HepG2 (cell line): Measurements from ENCODE around the gene LCORL.

Experiments
- ARNTL ChIP-seq: sonication (generic); formaldehyde crosslinking; IDR thresholded peaks from 2 replicates; pipeline ENCODE4 v1.4.0; 2020; ENCODE audit warnings: mild to moderate bottlenecking, missing genetic modification reagents
- CTCF ChIP-seq: sonication (generic); formaldehyde crosslinking; IDR thresholded peaks from 2 replicates; pipeline ENCODE4 v1.5.0; 2020; ENCODE audit warnings: mild to moderate bottlenecking, missing genetic modification reagents, moderate library complexity
- HINFP ChIP-seq: sonication (generic); formaldehyde crosslinking; IDR thresholded peaks from 2 replicates; pipeline ENCODE4 v1.4.0; 2020; ENCODE audit warnings: low read depth, mild to moderate bottlenecking, missing genetic modification reagents
- JUND ChIP-seq: sonication (generic); formaldehyde crosslinking; IDR thresholded peaks from 2 replicates; pipeline ENCODE4 v1.8.0; 2022; ENCODE audit warnings: mild to moderate bottlenecking, missing genetic modification reagents
- KDM4B ChIP-seq: sonication (generic); formaldehyde crosslinking; IDR thresholded peaks from 2 replicates; pipeline ENCODE4 v1.4.0; 2020; ENCODE audit warnings: missing genetic modification reagents
- MAZ ChIP-seq, 2 experiments: sonication (generic) in 1 of 2; formaldehyde crosslinking in 1 of 2; IDR thresholded peaks; 2 replicates each; pipeline versions ENCODE4 v1.5.0 to v1.6.1; 2012 to 2020; ENCODE audit warnings: low read depth in 2 of 2, mild to moderate bottlenecking in 2 of 2, borderline replicate concordance in 1 of 2, improper control_type of control experiment in 1 of 2, low read length in 1 of 2, missing genetic modification reagents in 1 of 2, moderate library complexity in 1 of 2
- POLR2A ChIP-seq, 2 experiments: IDR thresholded peaks; 2 replicates each; pipeline ENCODE4 v1.6.1; 2011; ENCODE audit warnings: low read depth in 2 of 2, low read length in 2 of 2, mild to moderate bottlenecking in 1 of 2, moderate library complexity in 1 of 2; ENCODE audit not compliant: insufficient read depth in 1 of 2
- RAD21 ChIP-seq: fragments of 450-650 bp; formaldehyde crosslinking; IDR thresholded peaks from 2 replicates; pipeline ENCODE4 v1.5.0; 2020; ENCODE audit warnings: mild to moderate bottlenecking
- SAP130 ChIP-seq: IDR thresholded peaks from 2 replicates; pipeline ENCODE4 v1.6.1; 2016; ENCODE audit warnings: low read depth
- USF2 ChIP-seq, 2 experiments: sonication (generic) in 1 of 2; formaldehyde crosslinking in 1 of 2; IDR thresholded peaks; 2 replicates each; pipeline versions ENCODE4 v1.5.1 to v1.6.1; 2011 to 2020; ENCODE audit warnings: borderline replicate concordance in 1 of 2, low read depth in 1 of 2, low read length in 1 of 2, mild to moderate bottlenecking in 1 of 2, missing genetic modification reagents in 1 of 2, moderate library complexity in 1 of 2
- ZBTB26 ChIP-seq: IDR thresholded peaks from 2 replicates; pipeline ENCODE4 v1.6.1; 2016; ENCODE audit warnings: missing compliant biosample characterization, missing genetic modification reagents, borderline replicate concordance
- ZBTB33 ChIP-seq: sonication (generic); formaldehyde crosslinking; IDR thresholded peaks from 2 replicates; pipeline ENCODE4 v1.4.0; 2020; ENCODE audit warnings: missing genetic modification reagents
- ZBTB42 ChIP-seq: sonication (generic); formaldehyde crosslinking; IDR thresholded peaks from 2 replicates; pipeline ENCODE4 v1.5.0; 2020; ENCODE audit warnings: mild to moderate bottlenecking, missing genetic modification reagents
- ZNF263 ChIP-seq: sonication (generic); formaldehyde crosslinking; IDR thresholded peaks from 2 replicates; pipeline ENCODE4 v1.4.0; 2020; ENCODE audit warnings: missing genetic modification reagents

GRCh38 chr4:17985832-17986231 lies 35.7 kb downstream of the LCORL start:
- TF ChIP-seq JUND, result no peak
- TF ChIP-seq ZBTB33 (CRISPR knock-in tag), result no peak
- TF ChIP-seq ZBTB26 (CRISPR knock-in tag), result no peak
- no peak for TF ChIP-seq CTCF (CRISPR knock-in tag)
- TF ChIP-seq RAD21 (CRISPR knock-in tag), result no peak
- TF ChIP-seq POLR2A (IDR thresholded peaks at IDR 0.05; ENCODE audit: insufficient read depth in 1 of 2, low read depth in 2 of 2, low read length in 2 of 2), result no peak
- no peak for TF ChIP-seq KDM4B
- no peak for TF ChIP-seq SAP130 (CRISPR knock-in tag)
- TF ChIP-seq ZBTB42 (CRISPR knock-in tag), result no peak
- no peak for TF ChIP-seq HINFP
- no peak for TF ChIP-seq USF2 (IDR thresholded peaks at IDR 0.05; ENCODE audit: low read depth, low read length)
- TF ChIP-seq USF2 (CRISPR knock-in tag; IDR thresholded peaks at IDR 0.05; ENCODE audit: borderline replicate concordance), result no peak
- TF ChIP-seq MAZ (IDR thresholded peaks at IDR 0.05; ENCODE audit: borderline replicate concordance, low read depth, low read length), result no peak
- no peak for TF ChIP-seq MAZ (CRISPR knock-in tag; IDR thresholded peaks at IDR 0.05; ENCODE audit: low read depth)
- TF ChIP-seq ARNTL (CRISPR knock-in tag), result no peak
- TF ChIP-seq ZNF263 (CRISPR knock-in tag), result no peak
